PFSK-1 (cell line): Measurements from ENCODE around the gene MINK1.

Source experiments
- POLR2AphosphoS5 ChIP-seq: IDR thresholded peaks from 2 replicates; pipeline ENCODE4 v1.6.1; 2012; ENCODE audit warnings: low read depth, mild to moderate bottlenecking, control low read depth, low read length, moderate library complexity
- REST ChIP-seq, 2 experiments: IDR thresholded peaks; 2 replicates each; pipeline versions ENCODE4 v1.6.1 to v1.8.0; 2011 to 2012; ENCODE audit warnings: low read depth in 2 of 2, low read length in 2 of 2, control low read depth in 1 of 2, inconsistent platforms in 1 of 2, mild to moderate bottlenecking in 1 of 2, moderate library complexity in 1 of 2; ENCODE audit not compliant: insufficient read depth in 1 of 2

GRCh38 chr17:4938069-4938491, 104.9 kb downstream of the MINK1 start:
- TF ChIP-seq POLR2AphosphoS5 = no peak
- TF ChIP-seq REST (IDR thresholded peaks at IDR 0.05; ENCODE audit: insufficient read depth in 1 of 2, low read depth in 2 of 2, low read length in 2 of 2) = no peak
